H1 (cell line): ENCODE data around the gene SEC14L6. TPM values are rescaled to one million over a fixed set of nuclear protein-coding genes. Genes with fewer than 3 reads are reported as not detected.

Source experiments
- ATF2 ChIP-seq: IDR thresholded peaks from 2 replicates; pipeline ENCODE4 v1.6.1; 2012; ENCODE audit warnings: low read length, inconsistent platforms
- CHD1 ChIP-seq: IDR thresholded peaks from 2 replicates; pipeline ENCODE4 v1.6.1; 2012; ENCODE audit warnings: low read depth, low read length, improper control_type of control experiment
- CHD7 ChIP-seq: fragments of 300-600 bp; sonication (generic); IDR thresholded peaks from 2 replicates; pipeline ENCODE4 v1.7.1; 2012; ENCODE audit warnings: low read length, moderate library complexity, mild to moderate bottlenecking, inconsistent platforms; ENCODE audit not compliant: insufficient replicate concordance
- POLR2AphosphoS5 ChIP-seq: IDR thresholded peaks from 2 replicates; pipeline ENCODE4 v1.6.1; 2011; ENCODE audit warnings: low read depth, low read length
- RBBP5 ChIP-seq: IDR thresholded peaks from 2 replicates; pipeline ENCODE4 v1.7.1; 2012; ENCODE audit warnings: low read depth, mild to moderate bottlenecking, inconsistent platforms, low read length, moderate library complexity, borderline replicate concordance
- TBP ChIP-seq: IDR thresholded peaks from 2 replicates; pipeline ENCODE4 v1.6.1; 2011; ENCODE audit warnings: low read depth, low read length, improper control_type of control experiment
- polyA plus RNA-seq, 7 experiments: library from polyadenylated mRNA; depleted of rRNA in 3 of 7; stranded (reverse) in 5 of 7; unstranded in 2 of 7; fragments of >200 nt in 5 of 7; fragments of 200-250 nt in 2 of 7; gene quantifications; 1 replicate in 5 of 7; 2 replicates in 1 of 7; 4 replicates in 1 of 7; pipeline versions ENCODE4 v1.2.1 to v1.2.3, GENCODE V29; 2011 to 2013; ENCODE audit warnings: missing spikeins in 2 of 7, mixed read lengths in 2 of 7
- total RNA-seq: library from RNA; stranded (reverse); fragmentation: NEBNext Ultra II Directional; extraction: Animal tissue kit (Norgen Biotek cat#: 25700); gene quantifications from 2 replicates; pipeline ENCODE4 v1.2.1, GENCODE V29; 2021
- TF ChIP-seq, protein P1 (sequence below), 3 experiments: IDR thresholded peaks; 1 replicate in 2 of 3; 2 replicates in 1 of 3; pipeline versions ENCODE4 v1.5.1 to v1.6.1; 2011; ENCODE audit warnings: low read length in 3 of 3, mild to moderate bottlenecking in 3 of 3, inconsistent platforms in 2 of 3, low read depth in 1 of 3, moderate library complexity in 1 of 3; ENCODE audit not compliant: insufficient read depth in 1 of 3; ENCODE audit errors: control extremely low read depth in 1 of 3

Gene SEC14L6
- total and polyA plus RNA-seq, 2 of the 8 experiments (the other 6 are each of a cell fraction or from before 2014, with no cell fraction given) = 0.63 to 2.1 TPM

GRCh38 chr22:30502911-30503310 lies 43.6 kb downstream of the SEC14L6 start (continued):
- TF ChIP-seq CHD7 (no peak), RBBP5 (no peak), CHD1 (no peak), POLR2AphosphoS5 (no peak), TBP (no peak), ATF2 (no peak)
- TF ChIP-seq, protein P1, sequence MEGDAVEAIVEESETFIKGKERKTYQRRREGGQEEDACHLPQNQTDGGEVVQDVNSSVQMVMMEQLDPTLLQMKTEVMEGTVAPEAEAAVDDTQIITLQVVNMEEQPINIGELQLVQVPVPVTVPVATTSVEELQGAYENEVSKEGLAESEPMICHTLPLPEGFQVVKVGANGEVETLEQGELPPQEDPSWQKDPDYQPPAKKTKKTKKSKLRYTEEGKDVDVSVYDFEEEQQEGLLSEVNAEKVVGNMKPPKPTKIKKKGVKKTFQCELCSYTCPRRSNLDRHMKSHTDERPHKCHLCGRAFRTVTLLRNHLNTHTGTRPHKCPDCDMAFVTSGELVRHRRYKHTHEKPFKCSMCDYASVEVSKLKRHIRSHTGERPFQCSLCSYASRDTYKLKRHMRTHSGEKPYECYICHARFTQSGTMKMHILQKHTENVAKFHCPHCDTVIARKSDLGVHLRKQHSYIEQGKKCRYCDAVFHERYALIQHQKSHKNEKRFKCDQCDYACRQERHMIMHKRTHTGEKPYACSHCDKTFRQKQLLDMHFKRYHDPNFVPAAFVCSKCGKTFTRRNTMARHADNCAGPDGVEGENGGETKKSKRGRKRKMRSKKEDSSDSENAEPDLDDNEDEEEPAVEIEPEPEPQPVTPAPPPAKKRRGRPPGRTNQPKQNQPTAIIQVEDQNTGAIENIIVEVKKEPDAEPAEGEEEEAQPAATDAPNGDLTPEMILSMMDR (IDR thresholded peaks at IDR 0.05; ENCODE audit: control extremely low read depth in 1 of 3, insufficient read depth in 1 of 3, low read depth in 1 of 3, low read length in 3 of 3) = no peak
